IPS-NIHi7 (cell line): ENCODE results near the gene FAM81A.
A peak's percentile ranks its signal among the peaks of the same experiment; 100 is the strongest.

ENCODE experiments used
- DNase-seq: peaks from one replicate; pipeline ENCODE4 v3.0.0; 2012; ENCODE audit warnings: mixed read lengths; ENCODE audit errors: extremely low spot score

FAM81A gene

GRCh38 chr15:59541750-59542149 is 103.8 kb downstream of the FAM81A start:
- DNase-seq, result no peak

DNA sequence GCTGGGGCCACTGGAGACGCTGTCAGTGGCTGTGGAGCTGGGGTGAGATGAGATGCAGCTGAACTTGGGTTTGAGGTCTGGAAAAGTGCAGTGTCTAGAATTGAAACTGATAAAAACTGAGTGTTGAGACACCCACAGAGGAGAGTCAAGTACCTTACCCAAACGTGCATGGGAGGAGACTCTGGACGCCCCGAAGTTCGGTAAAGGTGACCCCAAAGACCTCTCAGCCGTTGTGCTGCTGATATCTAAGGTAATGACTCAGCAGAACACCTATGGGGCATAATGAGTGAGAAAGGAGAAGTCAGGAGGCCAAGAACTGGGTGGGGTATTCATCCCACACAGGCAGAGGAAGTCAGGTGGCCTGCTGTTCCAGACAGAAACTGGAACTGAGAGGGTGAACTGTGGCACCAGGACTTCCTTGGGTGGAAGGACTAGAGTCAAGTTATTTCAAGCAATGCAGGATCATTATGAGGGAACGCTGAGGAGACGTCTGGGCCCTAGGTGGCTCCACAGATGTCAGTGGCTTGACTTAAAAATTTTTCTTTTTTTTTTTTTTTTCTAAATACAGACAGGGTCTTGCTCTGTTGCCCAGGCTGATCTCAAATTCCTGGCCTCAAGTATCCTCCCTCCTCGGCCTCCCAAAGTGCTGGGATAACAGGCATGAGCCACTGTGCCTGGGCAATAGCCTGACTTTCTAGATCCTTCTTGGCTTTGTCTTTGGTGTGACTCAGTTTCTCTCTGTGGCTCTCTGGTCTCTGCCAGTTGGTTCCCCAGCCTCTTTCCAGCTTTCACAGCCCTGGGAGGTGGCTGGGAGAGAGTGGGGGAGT is 105.9 kb downstream of the FAM81A start:
- no peak for DNase-seq

DNA sequence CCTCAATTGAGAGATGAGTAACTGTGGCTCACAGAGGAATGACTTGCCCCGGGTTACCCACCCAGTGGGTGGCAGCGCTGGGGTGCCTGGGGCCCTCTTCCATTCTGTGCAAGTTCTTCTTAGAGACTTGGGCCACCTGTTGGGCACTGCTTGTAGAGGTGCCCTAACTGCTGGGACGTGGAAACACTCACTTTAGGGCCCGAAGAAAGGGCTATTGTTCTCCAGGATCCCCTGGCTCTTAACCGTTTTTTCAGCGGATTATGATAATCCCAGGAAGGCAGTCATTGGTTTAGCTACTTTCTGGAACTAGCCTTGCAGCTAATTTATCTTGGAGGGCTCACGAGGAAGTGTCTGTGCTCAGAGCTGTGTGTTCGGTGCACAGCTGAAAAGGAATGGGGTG is 107.6 kb downstream of the FAM81A start:
- no peak for DNase-seq

DNA sequence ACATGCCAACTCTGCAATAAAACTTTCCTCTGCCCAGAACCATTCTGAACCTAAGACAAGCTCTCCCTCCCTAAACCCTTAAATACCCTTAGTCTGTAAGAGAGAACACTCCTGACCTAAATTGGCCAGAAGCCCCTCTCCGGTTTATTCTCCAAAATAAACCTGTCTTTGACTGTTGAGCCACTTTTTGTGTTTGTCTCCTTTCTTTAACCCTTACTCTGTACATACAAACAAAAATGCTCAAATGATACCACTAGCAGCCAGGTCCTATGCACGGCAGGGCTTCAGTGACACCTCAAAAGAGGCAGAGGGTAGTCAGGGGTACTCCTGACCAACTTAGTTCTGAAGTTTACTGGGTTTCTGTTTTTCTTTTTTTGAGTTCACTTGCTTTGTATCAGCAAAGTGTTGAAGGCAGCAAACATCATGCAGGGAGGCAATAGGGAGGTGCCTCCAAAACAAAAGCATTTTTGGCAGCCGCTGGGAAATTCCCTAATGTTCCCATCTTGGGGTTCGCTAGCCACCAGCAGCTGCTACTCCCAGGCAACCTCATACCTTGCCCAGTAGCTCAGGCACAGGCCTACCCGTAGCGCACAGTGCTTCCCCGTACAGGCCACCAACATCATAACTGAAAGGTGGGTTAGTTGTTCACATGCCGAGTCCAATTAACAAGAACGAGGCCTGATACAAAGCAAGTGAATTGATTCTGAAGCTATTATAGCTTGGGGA is 110.7 kb downstream of the FAM81A start:
- no peak for DNase-seq

- peak; percentile 52 for DNase-seq
These were observed 111.6 kb downstream of the FAM81A start for GRCh38 chr15:59549301-59550185.

DNA sequence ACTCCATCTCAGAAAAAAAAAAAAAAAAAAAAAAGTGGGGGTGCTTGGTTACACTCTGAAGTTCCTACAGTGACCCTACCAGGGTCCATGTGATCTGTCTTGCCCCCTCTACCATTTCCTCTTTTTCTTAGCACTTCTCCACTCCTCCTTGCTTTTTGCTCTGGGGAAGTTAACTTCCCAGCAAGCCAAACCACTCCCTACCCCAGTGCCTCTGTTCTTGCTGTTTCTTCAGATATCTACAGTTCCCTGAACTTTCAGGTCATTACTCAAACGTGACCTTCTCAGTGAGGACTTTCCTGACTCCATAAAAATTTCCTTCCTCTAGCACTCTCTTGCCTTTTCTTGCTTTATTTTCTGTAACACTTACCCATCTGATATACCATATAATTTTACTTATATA is 112.5 kb downstream of the FAM81A start:
- DNase-seq, result no peak

- no peak for DNase-seq
These were observed 113.0 kb downstream of the FAM81A start for GRCh38 chr15:59550956-59551355.

DNA sequence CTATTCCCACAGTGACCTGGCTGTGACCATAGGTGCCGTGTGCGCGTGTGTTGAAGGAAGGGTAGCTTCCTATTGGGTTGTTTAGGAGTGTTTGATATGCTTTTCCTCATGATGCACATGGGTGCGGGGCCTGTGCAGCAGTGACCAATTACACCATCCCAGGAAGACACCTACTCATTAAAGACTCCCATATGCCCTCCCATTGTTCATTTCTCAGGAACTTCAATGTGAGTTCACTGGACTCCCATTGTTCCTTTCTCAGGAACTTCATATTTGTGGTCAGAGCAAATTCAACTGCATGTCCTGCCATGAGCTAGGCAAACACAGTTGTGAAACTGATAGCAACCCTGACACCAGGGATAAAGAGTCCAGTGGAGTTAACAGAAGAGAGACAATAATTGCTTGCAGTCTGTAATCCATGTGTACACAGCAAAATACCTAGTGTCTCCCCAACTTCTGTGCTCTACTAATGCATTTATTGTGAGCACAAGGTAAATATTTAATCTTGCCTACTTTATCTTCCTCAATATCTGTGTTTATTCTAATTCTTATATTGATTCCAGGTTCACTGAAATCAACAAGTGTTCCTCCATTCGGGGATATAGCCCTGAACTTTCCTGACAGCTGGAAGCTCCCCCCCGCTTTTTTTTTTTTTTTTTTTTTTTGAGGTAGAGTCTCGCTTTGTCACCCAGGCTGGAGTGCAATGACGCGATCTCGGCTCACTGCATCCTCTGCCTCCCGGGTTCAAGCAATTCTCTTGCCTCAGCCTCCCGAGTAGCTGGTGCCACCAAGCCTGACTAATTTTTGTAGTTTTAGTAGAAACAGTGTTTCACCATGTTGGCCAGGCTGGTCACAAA is 116.1 kb downstream of the FAM81A start:
- no peak for DNase-seq

DNA sequence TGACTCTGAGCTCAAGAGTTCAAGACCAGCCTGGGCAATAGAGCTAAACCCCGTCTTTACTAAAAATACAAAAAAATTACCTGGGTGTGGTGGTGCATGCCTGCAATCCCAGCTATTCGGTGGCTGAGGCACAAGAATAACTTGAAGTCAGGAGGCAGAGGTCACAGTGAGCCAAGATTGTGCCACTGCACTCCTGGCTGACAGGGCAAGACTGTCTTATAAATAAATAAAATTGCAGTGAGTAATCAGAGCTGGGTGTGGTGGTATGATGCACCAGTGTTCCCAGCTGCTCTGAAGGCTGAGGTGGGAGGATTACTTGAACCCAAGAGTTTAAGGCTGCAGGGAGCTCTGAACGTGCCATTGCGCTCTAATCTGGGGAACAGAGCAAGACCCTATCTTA is 117.7 kb downstream of the FAM81A start:
- DNase-seq, result no peak

DNA sequence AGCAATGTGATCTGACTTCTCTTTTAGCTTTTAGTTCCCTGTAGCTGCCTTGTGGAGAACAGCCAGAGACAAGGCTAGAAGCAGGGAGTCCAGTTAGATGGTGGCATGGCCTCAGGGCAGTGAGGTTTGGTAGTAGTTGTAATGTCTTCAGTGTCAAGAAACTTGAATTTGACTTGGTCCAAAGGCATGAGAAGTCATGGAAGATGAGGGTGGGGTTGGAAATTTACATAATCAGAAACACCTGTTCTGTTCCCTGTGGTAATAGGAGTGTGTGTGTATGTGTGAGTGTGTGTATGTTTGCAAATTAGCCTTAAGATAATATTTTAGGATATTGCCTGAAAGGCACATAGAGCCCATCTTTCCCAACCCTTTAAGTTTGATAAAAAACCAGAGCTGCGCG is 118.4 kb downstream of the FAM81A start:
- DNase-seq, result no peak

DNA sequence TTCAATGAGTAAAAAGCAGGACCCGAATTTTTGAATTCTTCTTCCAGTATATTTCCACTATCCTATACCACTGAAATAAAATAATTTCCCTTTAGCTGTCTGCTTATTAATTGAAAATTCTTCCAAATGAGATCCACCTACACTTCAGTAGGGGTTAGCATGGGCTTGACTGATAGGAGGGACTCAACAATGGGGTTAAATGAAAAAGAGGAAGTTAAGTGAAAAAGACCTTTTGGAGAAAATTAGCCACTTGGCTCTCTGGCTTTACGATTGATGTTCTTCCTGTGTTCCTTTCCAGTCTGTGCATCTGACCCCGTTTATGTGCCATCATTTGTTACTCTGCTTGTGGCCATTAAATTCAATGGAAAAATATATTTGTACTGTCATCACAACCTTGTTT is 119.6 kb downstream of the FAM81A start:
- no peak for DNase-seq

GRCh38 chr15:59558851-59559250 is 120.9 kb downstream of the FAM81A start:
- no peak for DNase-seq

DNA sequence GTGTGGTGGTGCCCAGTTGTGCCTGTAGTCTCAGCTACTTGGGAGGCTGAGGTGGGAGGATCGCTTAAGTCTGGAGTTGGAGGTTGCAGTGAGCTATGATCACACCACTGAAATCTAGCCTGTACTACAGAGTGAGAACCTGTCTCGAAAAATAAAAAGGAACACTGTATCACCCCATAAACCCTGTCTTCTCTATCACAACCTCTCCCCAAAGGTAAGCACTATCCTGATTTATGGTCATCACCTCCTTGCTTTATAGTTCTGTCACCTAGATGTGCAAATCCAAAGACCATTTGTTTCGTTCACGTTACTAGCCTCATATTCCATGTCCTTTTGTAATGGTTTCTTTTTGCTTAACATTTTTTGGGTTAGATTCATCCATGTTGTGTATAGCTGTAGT is 123.6 kb downstream of the FAM81A start:
- DNase-seq, result no peak

DNA sequence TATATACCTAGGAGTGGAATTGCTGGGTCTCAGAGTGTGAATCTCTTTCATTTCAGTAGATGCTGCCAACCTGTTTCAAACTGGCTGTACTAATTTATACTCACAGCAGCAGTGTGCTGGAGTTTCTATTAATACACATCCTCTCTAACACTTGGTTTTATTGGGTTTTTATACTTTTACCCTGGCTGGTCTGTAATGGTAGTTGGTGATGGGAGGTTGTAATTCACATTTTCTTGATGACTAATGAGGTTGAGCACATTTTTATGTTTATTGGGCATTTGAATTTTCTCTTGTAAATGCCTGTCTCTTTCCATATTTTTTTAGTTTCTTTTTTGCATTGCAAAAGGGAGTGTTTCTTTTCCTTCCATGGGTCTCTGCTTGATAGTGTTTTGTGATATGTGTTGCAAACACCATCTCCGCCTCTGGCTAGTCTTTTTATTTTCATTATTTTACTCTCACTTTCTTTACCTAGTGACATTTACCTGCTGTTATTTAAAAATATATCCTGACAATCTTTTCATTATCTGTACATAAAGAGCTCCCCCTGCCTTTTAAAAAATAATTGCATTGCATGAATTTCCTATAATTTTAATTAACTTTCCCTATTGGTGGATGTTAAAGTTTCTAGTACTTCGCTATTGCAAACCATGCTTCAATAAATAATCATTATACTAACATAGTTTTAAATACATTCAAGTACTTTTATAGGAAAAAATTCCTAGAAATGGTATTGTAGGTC is 124.6 kb downstream of the FAM81A start:
- no peak for DNase-seq

DNA sequence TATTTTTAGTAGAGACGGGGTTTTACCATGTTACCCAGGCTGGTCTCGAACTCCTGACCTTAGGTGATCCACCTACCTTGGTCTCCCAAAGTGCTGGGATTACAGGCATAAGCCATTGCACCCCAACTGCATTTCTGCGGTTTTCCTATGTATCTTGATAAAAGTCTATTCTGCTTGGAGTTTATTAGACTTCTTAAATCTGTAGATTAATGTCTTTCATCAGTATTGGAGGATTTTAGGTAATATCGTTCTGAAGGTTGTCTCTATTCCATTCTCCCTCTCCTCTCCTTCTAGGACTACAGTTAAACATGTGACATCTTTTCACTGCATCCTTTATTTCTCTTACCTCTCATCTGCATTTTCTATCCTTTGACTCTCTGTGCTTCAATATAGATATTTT is 127.3 kb downstream of the FAM81A start:
- no peak for DNase-seq

DNA sequence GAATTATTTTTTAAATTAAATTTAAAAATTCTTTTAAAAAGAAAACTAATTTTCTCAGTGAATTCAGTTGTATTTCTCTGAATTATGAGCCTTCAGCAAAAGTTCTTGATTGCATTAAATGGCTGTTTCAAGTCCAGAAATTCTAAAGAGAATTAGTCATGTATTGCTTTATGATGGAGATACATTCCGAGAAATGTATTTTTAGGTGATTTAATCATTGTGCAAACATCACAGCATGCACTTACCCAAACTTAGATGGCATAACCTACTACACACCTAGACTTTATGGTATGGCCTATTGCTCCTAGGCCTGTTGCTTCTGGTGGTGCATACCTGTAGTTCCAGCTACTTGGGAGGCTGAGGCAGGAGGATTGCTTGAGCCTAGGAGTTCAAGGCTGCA is 129.3 kb downstream of the FAM81A start:
- no peak for DNase-seq

DNA sequence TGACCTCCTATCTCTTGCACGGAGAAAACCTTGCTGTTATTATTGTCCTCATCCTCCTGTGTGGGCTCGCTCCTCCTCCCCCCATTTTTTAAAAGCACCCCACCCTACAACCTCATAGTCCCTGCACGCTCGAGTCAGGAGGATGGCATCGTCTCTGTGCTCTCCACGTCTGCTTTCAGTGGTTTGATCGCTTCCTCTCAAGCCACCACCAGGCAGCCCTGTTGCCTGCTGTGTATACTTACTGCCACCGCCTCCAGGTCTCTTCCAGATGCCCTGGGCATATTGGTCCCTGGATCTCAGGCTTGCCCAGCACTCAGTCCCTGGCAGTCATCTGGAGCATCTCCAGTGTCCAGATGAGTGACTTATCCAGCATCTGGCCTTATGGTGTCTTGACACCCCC is 131.5 kb downstream of the FAM81A start:
- no peak for DNase-seq

GRCh38 chr15:59570315-59570714 is 132.3 kb downstream of the FAM81A start:
- DNase-seq, result no peak

GRCh38 chr15:59571606-59572005 is 133.6 kb downstream of the FAM81A start:
- no peak for DNase-seq
